Measurements from ENCODE around the gene ZCCHC14. TPM values are rescaled to one million over a fixed set of nuclear protein-coding genes. Genes with fewer than 3 reads are reported as not detected.
A peak's percentile ranks its signal among the peaks of the same experiment; 100 is the strongest.
"Not testable (repeated sequence)": the region's sequence is repeated elsewhere in the genome, so short reads cannot be mapped to it uniquely, and the experiment has no call there.

ZCCHC14 gene
- total RNA-seq, 1 donor from 2014 or later, result 16.7 TPM

GRCh38 chr16:87395181-87395842 is 97.5 kb downstream of the ZCCHC14 start:
- no peak for DNase-seq
- intact Hi-C loops (cut with micrococcal nuclease), result no loop called here
- ATAC-seq, result no peak

- ATAC-seq, result no peak
- intact Hi-C loops (cut with micrococcal nuclease), result no loop called here
- DNase-seq, result no peak
These were observed 99.2 kb downstream of the ZCCHC14 start for GRCh38 chr16:87393680-87394055.

- DNase-seq (peak; percentile 70), ATAC-seq (no peak)
- intact Hi-C loops (cut with micrococcal nuclease), result no loop called here
These were observed 99.8 kb downstream of the ZCCHC14 start for GRCh38 chr16:87392821-87393679.

- ATAC-seq (peak; percentile 90), DNase-seq (peak; percentile 98)
- intact Hi-C loops (cut with micrococcal nuclease), result no loop called here
These were observed 100.6 kb downstream of the ZCCHC14 start, which contains the start of gene MAP1LC3B for GRCh38 chr16:87391950-87392820. Gene MAP1LC3B, plus strand, starts transcription at chr16:87392336. Its CDS starts 92 bp downstream, at chr16:87392428.

GRCh38 chr16:87391324-87391949 is 101.4 kb downstream of the ZCCHC14 start:
- peak; percentile 84 for DNase-seq
- ATAC-seq, result peak; percentile 44
- intact Hi-C loops (cut with micrococcal nuclease), result no loop called here

GRCh38 chr16:87390641-87391323 is 102.0 kb downstream of the ZCCHC14 start:
- intact Hi-C loops (cut with micrococcal nuclease), result no loop called here
- no peak for ATAC-seq
- DNase-seq, result no peak

- ATAC-seq; DNase-seq; intact Hi-C loops (cut with micrococcal nuclease): not testable (repeated sequence)
These were observed 102.9 kb downstream of the ZCCHC14 start for GRCh38 chr16:87389914-87390313.

GRCh38 chr16:87389245-87389644 is 103.6 kb downstream of the ZCCHC14 start:
- intact Hi-C loops (cut with micrococcal nuclease), result no loop called here
- no peak for DNase-seq
- no peak for ATAC-seq

- DNase-seq (no peak), ATAC-seq (no peak)
- intact Hi-C loops (cut with micrococcal nuclease), result no loop called here
These were observed 104.0 kb downstream of the ZCCHC14 start for GRCh38 chr16:87388818-87389134.

GRCh38 chr16:87387942-87388817 is 104.6 kb downstream of the ZCCHC14 start:
- ATAC-seq (peak; percentile 67), DNase-seq (peak; percentile 87)
- intact Hi-C loops (cut with micrococcal nuclease), result no loop called here

- DNase-seq; intact Hi-C loops (cut with micrococcal nuclease); ATAC-seq: not testable (repeated sequence)
These were observed 108.0 kb downstream of the ZCCHC14 start for GRCh38 chr16:87384875-87385167.

GRCh38 chr16:87384162-87384874 is 108.5 kb downstream of the ZCCHC14 start:
- ATAC-seq (peak; percentile 54), DNase-seq (peak; percentile 81)
- intact Hi-C loops (cut with micrococcal nuclease), result no loop called here

- intact Hi-C loops (cut with micrococcal nuclease), result no loop called here
- ATAC-seq, result peak; percentile 84
- DNase-seq, result peak; percentile 93
These were observed 109.2 kb downstream of the ZCCHC14 start, which contains the start of gene FBXO31 for GRCh38 chr16:87383505-87384161. Gene FBXO31, minus strand, starts transcription at chr16:87383776. Its CDS starts 32 bp downstream, at chr16:87383744.

- intact Hi-C loops (cut with micrococcal nuclease), result no loop called here
- no peak for DNase-seq
- ATAC-seq, result no peak
These were observed 110.6 kb downstream of the ZCCHC14 start for GRCh38 chr16:87382023-87382785.

- no peak for ATAC-seq
- DNase-seq, result no peak
- intact Hi-C loops (cut with micrococcal nuclease), result no loop called here
These were observed 111.9 kb downstream of the ZCCHC14 start for GRCh38 chr16:87380881-87381280.

GRCh38 chr16:87380403-87380802 is 112.4 kb downstream of the ZCCHC14 start:
- ATAC-seq (no peak), DNase-seq (no peak)
- intact Hi-C loops (cut with micrococcal nuclease), result no loop called here
